GM19023 (cell line): Measurements from ENCODE around the gene KCTD5.

Experiments used
- ATAC-seq: cut with Tn5 transposase; IDR thresholded peaks from one replicate; pipeline ENCODE4 v1.9.1; 2021; ENCODE audit warnings: mild to moderate bottlenecking, moderate library complexity; ENCODE audit not compliant: unreplicated experiment

The KCTD5 gene

GRCh38 chr16:2748757-2749455 lies 66.6 kb downstream of the KCTD5 start:
- ATAC-seq: no peak

GRCh38 chr16:2749476-2749875 lies 67.2 kb downstream of the KCTD5 start:
- no peak for ATAC-seq

DNA sequence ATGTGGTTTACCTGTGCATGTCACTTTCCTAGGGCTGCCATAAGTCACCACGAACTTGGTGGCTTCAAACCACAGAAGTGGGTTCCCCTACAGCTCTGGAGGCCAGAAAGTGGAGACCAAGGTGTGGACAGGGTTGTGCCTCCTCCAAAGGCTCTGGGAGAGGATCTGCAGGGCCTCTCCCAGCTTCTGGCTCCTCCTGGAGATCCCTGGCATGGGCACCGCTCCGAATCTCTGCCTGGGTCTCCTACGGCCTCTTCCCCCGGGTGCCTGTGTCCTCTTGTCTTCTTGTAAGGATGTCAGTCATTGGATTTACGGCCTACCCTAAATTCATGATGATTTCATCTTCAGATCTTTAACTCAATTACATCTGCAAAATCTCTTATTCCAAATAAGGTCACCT lies 67.6 kb downstream of the KCTD5 start:
- ATAC-seq: no peak

DNA sequence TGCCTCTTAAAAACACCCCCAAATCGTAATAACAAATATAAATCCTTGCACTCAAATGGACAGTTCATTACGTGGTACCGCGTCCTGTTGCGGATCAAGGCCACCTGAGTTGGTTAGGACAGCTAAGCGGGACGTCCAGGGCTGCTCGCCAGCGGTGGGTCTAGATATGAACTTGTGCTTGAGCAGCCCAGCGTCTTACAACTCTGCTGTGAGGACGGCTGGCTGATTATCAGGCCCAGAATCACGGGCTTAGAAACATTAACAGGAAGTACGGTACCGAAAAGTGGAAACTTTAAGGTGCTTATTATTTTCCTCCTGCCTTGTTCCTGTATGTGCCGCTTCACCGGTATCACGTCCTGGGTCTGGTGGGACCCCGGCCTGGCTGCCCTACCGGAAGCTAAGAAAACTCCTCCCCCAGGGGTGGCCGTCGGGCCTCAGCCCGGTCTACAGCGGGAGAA lies 69.3 kb downstream of the KCTD5 start:
- ATAC-seq: no peak

- peak; percentile 87 for ATAC-seq
Measured at GRCh38 chr16:2752035-2752849, 69.9 kb downstream of the KCTD5 start, which contains the start of gene SRRM2. SRRM2 (plus strand) TSS chr16:2752638; CDS start chr16:2756365, 3,727 bp downstream.

GRCh38 chr16:2752850-2753732 lies 70.8 kb downstream of the KCTD5 start:
- ATAC-seq: peak; percentile 45

DNA sequence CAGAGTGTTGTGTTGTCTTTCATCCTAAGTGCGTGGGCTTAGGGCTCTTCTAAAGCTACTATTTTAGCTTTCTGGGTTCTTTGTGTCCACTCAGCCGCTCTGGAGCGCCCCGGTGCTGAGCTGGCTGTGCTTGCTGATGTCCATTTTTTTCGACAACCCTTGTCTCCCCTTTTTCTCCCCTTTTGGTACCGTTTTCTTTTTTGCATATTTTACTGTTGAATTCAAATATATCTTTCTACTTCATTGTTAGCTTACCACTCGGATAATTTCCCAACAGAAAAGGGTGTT lies 71.4 kb downstream of the KCTD5 start:
- no peak for ATAC-seq

DNA sequence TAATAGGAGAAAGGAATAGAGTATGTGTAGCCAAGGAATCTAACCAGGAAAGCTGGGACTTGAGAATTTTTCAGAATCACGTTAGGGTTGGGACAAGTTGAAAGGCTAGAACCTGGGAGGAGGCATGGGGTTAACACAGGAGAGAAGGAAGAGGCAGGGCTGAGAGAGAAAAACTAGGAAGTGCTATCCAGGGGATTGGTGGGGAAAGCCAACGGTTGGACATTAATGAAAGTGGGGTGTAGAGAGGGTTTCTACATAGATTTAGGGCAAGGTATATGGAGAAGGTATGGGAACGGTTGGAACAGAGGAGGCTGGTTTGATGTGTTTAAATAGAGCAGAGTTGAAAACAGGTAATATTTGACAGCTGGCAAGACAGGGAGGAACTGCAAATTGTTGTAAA lies 72.8 kb downstream of the KCTD5 start:
- ATAC-seq: no peak

DNA sequence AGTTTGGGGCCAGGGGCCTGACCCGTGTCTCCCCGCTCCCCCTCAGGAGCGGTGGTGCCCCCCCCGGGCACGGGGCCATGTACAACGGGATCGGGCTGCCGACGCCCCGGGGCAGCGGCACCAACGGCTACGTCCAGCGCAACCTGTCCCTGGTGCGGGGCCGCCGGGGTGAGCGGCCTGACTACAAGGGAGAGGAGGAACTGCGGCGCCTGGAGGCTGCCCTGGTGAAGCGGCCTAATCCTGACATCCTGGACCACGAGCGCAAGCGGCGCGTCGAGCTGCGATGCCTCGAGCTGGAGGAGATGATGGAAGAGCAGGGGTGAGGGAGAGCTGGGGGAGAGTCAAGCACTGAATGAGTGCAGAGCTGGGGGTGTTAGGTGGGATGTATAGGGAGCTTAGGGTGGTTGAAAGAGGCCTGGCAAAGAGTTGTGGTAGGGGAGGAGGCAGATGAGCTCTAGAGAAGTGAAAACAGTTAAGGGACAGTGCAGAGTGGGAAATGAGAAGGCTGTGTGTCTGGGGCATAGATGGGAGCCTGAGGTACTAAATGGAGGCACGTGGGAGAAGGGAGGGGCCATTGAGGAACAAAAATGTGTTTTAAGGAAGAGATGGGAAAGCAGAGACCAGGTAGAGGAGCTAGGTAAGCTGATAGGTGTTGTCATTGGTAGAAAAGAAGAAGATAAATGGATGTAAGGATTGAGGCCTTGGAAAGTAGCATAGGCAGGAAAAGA lies 74.1 kb downstream of the KCTD5 start:
- ATAC-seq: no peak

- ATAC-seq: no peak
Measured at GRCh38 chr16:2757344-2757743, 75.0 kb downstream of the KCTD5 start.
